GM21723 (cell line): Measurements from ENCODE around the gene FANK1.

ENCODE experiments used
- ATAC-seq: cut with Tn5 transposase; IDR thresholded peaks from one replicate; pipeline ENCODE4 v1.9.1; 2021; ENCODE audit warnings: mild to moderate bottlenecking, moderate library complexity; ENCODE audit not compliant: unreplicated experiment

FANK1 gene, protein sequence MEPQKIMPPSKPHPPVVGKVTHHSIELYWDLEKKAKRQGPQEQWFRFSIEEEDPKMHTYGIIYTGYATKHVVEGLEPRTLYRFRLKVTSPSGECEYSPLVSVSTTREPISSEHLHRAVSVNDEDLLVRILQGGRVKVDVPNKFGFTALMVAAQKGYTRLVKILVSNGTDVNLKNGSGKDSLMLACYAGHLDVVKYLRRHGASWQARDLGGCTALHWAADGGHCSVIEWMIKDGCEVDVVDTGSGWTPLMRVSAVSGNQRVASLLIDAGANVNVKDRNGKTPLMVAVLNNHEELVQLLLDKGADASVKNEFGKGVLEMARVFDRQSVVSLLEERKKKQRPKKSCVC

DNA sequence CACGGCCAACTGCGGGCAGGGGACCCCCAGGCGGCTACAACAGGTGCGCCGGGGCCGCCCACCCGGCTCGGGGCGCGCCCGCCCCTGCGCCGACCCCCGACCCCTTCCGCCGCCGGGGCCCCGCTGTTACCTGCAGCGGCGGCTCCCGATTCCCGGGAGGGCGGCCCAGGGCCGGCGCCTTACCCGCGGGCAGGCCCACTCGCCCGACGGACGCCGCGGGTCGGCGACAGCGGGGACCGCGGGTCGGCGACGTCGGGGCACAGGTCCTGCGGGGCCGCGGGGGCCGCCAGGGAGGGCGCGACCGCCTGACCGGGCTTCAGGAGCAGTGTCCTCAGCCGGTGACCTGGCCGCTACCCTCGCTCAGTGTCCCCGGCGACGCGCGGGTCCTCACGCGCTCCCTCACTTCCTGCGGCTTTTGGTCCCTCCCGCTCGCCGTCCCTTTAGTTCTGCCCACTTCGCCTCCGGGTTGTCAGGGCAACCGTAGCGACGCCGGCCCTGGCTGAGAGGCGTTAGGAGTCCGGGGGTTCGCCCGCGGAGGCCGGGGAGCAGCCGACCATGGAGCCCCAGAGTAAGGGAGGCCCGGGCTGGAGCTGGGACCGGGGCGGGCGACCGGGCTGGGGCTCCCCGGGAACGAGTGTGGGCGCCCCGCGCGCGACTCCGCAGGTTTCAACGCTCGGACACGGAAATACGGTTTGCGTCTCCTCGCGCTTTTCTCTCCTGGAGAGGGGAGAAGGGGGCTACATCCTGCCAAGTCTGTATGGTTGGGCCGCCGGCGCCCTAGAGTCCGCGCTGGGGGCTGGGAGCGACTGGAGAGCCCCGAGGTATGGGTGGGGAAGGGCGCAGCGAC is at the start of gene FANK1:
TSS of gene FANK1 (plus strand) at position 477 of the 847 bp plus-strand sequence. CDS start at position 556, 79 bp downstream.
- ATAC-seq: peak; percentile 88

DNA sequence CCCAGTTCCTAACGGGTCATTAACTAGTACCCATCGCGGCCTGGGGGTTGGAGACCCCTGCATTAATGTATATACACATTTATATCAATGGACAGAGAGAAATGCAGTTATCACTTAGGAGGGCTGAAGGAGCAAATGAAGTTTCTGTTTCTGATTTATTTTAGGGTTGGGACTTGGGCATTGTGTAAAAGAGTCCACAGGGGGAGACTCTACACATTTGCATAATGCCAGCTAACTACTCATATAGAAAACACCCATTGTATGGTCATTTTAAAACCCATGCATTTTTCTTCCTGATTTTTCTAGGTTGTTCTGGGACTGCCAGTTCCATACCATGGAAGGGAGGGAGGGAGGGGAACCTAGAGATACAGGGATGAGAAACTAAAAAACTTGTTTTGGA is 49.5 kb upstream of the FANK1 start:
- peak; percentile 66 for ATAC-seq

DNA sequence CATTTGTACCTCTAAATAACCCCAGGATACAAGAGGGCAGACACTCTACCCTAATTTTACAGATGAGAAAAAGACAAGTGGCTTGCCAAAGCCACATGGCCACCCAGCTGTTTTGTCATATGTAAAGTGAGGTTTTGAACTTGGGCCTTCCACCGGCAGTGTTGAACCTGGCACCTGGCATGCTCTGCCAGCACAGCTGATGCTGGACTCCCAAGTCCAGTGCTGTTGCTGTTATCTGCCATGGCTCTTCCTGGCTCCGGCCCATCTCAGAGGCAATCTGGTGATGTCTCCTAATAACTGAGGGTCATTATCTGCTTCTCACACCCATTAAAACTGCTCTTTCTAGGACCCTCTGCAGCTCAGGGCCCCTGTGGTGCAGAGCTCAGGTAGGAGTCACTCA is 48.0 kb upstream of the FANK1 start:
- ATAC-seq: no peak

DNA sequence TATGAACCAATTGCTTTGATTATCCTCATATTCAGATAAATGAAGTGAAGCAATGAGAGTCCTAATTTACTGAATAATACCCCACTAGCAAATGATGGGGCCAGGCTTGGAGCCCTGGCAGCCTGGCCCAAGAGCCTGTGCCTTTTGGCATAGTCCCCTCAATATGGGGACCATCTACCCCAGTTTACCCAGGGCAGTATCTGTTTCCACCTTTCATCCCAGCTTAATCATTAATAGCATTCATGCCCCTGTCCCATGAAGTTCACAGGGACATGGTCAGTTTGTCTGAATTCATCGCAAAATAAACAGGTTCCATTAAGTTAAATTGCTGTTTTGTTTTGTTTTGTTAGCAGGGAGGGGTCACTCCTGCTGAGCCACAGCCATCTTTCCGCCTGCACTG is 47.5 kb upstream of the FANK1 start:
- no peak for ATAC-seq

DNA sequence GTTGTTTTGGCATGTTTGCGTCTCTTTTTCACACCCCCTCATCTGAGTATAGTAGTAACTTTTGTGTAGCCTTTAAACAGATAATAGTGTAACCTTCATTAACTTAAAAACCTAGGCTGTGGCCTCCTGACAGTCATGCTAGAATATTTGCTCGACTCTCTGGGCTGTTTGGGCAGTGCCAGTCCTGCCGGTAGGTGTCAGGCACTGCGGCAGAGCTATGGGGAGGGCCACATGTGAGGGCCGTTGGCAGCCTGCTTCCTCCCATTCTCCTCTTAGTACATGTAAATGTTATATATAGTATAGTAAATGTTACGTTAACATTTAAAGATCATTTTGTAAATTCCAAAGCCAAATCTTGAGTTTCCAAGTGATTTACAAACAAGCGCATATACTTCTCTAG is 46.9 kb upstream of the FANK1 start:
- ATAC-seq: no peak

DNA sequence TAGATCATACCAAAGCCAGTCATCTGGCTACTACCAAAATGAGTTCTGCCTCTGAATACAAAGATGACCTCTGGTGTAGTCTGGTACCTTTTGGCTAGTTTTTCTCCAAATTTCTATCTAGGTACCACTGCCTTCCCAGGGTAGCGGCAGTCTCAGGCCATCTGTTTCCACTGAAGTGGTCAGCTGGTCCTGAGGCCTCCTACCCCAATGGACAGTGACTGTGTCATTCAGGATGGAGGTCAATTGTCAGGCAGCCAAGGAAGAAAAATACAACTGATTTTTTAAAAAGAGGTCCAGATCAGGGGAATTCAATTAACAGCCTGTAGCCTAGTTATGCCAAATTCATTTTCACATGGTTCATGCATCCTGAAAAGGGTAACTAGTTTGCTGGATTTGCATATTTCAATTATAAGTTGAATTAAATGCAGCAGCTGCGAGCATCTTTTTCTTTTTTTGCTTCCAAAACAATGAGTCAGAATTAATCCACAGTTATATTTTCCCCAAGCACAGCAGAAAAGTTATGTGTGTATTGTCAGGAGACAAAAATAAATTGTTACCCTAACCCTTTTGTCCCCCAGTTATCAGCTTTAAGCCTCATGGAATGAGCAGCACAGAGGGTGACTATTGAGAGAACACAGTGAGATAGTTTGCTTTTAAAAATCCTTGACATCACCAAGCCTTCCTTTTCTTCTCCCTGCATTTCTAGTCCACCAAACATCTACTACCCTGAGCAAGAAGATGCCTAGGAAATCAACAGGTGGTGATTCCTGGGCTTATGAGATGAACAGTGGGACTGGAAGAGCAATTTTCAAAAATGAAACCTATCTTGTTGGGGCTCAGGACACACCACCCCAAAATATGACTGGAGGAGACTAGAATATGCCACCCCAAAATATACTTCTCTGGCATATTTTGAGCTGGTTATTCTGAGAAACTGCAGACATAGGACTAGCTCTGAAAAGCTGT is 45.3 kb upstream of the FANK1 start:
- ATAC-seq: no peak

DNA sequence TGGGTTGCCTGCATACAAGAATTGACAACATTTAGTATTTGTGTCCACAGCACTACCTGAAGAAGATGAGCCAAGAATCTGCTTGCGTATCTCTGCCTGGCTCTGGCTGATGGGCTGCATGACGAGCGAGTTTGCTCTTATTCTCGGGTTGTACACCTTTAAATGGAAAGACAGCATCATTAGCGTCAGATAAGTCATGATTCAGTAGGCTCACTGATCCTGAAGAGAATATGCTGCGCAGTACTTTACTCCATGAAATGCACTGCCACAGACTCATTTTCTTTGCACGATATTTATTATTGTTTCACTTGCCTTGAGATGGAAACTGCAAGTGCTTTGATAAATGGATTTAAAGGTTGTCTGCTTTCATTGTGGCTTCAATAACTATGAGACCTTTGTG is 43.9 kb upstream of the FANK1 start:
- no peak for ATAC-seq

DNA sequence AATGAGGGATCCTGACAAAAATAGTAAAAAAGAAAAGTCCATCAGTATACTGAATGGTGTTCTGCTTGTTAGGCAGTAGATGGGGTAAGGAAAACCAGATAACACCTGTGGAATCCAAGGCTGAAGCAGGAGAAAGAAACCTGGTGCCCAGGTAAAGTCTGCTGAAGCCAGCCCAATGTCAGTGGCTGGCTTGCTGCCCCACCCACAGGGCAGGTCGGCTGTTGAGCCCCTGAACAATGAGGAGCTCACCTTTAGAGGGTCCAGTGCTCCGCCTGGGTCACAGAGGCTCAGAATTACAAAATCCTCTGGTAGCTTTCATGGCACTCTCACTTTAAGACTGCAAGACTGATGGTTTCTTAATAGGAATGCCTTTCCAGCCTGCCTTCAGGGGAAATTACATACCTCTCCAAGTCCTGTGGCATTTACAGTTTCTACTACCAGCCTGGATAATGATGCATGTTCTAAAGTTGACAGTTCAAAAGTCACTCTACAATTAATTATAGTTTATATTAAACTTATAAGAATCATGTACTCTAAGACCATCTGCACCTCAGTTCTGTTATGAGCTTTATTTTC is 39.1 kb upstream of the FANK1 start:
- no peak for ATAC-seq

DNA sequence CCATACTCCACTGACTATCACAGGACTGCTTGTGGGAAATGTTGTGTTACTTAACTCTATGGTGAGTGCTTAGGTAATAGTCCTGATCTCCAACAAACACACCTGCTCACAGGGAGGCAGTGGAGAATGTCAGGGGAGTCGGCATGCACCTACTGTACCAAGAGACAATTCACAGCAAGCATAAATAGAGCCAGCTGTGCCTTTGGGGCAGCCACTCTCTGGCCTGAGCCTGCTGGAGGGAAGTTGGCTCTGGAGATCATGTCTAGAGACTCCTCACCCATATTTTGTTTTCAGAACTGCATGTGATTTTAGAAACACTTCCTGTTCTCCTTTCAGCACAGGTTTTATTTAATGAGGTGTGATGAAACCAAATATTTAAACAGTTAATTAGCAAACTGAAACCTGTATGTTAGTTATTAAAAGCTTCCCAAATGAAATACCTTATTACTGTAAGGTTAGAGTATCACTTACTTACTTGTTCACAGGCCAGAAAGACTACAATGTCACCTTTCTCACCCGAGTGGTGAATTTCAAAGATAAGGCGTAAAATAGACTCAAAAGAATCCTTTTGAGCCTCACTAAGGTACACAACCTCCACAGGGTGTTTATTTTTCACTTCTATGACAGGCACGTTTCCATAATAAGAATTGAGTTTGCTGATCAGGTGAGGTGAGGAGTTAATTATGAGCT is 37.1 kb upstream of the FANK1 start:
- ATAC-seq: no peak

DNA sequence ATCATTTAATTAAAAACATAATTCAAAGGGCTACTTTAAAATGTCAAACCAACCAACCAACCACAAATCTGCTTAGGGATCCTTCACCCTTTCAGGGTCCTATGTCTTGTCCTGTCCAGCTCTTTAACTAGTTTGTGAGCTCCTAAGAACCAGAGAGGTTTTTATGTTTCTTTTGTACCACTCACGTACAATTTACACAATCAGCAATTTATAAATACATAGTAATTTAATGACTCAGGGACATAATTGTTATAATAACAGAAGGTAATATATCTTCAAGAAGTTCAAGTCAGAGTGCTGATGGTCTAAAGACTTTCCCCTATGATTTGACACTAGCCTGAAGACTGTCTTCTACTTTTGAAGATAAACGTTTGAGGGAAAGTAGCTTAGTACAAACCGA is 31.2 kb upstream of the FANK1 start:
- ATAC-seq: no peak

DNA sequence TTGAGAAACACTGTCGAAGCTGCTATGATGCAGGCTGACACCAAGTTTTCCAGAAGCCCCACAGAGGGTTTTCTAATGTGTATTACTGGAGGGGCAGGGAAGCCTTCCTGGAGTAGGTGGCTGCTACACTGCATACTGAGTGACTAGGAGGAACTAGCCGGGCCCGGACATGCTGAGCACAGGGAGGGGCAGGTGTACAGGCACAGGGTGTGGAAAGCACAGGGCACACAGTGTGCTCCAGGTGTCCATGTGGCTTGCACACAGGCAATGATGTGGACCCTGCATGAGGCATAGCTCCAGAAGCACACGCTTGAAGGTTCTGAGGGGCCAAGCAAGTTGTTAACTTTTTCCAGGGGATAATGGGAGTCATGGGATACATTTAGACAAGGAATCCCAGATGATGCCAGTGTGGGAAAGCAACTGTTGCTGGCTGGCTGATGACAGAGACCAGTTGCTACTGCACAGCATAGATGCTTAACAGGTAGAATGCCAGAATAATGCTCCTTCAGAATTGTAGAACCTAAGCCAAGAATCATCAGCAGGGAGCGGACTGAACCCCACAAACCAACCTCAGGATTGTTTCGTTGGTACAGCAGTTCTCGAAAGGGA is 29.8 kb upstream of the FANK1 start:
- ATAC-seq: no peak

DNA sequence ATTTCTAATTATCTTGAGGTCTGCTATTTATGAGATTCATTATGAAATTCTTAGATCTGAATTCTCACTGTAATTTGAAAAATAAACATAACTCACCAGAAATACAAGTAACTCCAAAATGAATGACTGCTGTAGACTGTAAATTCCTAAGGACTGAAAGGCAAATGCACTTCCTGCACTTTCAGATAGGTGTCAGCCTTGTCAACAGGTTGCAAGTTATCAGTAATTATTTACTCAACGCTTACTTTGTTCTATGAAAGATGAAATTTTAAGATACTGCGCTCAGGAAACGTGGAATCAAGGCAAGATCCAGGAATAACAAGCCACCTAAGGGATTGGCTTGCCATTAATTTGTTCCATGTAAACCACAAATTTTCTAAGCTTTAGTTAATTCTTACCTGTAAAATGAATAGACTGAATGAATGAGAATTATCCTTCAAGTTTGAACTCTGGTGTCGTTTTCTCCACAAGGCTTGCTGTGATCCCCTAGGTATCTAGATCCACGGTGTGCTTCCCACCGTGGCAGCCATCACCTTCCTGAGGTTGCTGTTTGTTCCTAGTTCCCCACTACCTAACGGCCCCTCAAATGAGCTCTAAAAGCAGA is 27.9 kb upstream of the FANK1 start:
- peak; percentile 75 for ATAC-seq

DNA sequence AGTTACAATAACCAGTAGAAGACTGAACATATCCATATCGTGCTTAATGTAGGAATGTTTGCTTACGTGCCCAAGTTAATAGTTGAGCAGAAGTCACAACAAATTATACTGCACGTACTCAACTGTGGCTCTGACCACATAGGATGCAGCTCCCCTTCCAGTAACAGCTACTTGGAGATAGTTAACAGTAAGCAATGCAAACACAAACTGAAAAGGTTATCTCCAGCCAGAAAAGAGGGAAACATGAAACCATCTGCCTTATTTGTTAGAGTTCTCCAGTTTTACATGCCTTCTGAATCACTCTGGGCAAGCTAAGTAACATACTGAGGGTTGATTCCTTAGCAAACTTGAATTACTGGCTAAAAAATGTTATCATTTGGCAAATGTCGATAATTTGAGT is 25.0 kb upstream of the FANK1 start:
- no peak for ATAC-seq

DNA sequence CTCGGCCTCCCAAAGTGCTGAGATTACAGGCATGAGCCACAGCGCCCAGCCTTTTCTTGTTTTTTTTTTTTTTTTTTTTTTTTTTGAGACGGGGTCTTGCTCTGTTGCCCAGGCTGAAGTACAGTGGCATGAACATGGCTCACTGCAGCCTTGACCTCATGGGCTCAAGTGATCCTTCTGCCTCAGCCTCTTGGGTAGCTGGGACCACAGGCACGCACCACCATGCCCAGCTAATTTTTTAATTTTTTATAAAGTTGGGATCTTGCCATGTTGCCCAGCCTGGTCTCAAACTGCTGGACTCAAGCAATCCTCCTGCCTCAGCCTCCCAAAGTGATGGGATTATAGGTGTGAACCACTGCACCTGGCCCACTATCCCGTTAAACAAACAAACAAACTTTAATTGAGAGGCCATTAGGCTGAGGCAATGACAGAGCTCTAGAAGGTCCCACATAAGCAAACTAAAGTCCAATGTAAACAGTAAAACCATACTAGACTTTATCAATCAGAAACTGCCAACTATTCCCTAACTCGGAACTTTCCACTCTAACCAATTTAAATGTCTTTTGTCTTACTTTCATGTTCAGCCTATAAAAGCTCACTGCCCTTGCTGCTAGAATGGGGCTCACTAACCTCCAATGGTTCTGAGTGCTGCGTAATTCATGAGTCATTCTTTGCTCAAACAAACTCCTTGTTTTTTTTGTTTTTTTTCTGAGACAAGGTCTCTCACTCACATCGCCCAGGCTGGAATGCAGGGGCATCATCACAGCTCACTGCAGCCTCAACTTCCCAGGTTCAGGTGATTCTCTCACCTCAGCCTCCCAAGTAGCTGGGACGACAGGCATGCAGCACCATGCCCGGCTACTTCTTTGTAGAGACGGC is 17.2 kb upstream of the FANK1 start:
- ATAC-seq: no peak

DNA sequence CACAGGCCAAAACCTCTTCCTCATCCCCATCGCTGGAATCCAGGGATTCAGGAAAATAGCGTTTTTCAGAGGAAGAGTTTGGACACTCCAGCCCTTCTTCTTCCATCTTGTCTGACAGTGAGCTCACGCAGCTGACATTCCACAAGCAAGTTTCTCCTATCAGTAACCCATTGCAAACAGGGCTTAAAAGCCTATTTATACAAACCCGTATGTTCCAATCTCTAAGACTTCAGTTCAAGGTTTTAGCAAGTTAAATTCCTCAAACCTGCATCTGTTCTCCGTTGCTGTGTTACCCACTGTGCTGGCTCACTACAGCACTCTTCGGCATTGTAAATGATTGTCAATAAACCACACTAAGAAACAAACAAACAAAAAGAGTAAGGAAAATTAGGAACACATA is 15.6 kb upstream of the FANK1 start:
- ATAC-seq: no peak

DNA sequence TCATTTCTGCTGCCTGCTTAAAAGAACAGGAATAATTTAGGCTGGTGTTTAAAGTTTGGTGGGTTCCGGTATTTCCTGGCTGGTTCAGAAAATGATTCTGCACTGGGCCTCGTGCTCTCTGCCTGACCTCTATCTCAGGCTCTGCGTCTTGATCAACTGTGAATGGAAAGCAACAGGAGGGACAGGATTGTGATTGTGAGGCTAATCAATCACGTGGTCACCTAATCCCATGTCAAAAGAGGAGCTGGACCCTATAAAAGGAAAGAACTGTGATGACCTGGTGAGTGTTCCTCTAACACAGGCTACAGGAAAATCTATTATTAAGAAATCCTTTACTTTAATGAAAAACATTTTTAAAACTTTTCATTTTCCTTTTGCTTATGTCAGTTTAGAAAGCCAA is 15.2 kb upstream of the FANK1 start, which contains the start of gene DHX32:
TSS of gene DHX32 (minus strand) at position 101 of the 400 bp plus-strand sequence. CDS start 468 bp downstream, outside the sequence.
- ATAC-seq: no peak

DNA sequence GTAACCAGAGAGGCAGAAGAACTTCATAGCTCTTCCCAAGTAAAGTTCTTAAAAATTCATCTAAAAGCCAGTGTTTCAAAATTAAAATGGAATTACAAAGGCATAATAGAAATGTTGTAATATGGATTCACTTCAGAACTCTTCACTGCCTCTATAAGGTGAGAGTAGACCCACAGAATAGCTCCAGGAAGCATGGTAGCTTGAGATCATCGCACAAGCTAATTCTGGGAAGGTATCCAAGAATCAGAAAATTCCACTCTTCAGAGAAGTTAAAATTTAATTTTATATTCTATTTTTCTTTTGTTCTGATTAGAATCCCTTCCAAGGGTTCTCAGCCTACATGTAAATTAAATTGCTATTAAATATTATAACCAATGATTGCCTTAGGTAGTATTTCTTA is 13.8 kb upstream of the FANK1 start:
- no peak for ATAC-seq

DNA sequence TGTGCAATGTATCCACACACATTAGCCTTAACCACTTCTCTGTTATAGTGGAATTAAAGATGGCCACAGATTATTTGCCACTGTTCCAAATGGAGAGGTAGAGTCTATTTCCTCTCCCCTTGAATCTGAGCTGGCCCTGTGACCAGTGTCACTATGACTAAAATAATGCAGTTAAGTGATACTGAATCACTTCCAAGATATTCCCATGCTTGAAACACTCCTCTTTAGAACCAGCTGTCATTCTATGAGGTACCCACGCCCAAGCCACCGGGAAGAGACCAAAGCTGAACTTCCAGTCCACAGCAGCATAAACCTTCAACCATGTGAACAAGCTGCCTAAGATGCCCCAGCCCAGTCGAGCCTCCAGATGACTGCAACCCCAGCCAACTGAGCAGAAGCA is 13.2 kb upstream of the FANK1 start:
- ATAC-seq: no peak
